ENCODE data around the gene DNAJB11.
A peak's percentile ranks its signal among the peaks of the same experiment; 100 is the strongest.
"Not testable (repeated sequence)": the region's sequence is repeated elsewhere in the genome, so short reads cannot be mapped to it uniquely, and the experiment has no call there.

The DNAJB11 gene

DNA sequence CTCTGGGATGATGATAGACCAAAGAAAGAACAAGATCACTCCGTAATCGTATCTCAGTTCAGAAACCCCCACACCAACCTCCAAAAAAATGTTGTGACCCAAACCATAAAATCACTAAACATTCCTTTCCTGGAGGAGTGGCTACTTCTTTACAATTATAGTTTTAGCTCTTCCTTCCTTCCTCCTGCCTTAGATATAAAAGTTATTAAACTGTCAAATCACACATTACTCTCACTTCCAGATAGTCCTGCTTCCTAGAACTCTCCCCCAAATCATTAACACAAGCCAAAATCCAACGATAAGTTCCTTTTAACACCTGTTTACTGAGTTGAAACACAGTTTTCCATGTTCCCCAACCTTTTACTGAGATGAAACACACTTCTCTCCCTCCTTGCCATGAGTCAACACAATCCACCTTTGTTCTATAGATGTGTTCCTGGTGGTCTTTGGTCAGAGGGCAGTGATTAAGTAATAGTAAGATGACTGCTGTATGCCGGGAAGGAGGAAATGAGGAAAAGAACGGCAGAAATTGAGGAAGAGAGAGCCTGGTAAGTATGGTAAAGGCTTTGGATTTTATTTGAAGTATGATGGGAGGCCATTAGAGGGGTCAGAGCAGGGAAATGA is 18.0 kb upstream of the DNAJB11 start:
- DNase-seq: no peak

DNA sequence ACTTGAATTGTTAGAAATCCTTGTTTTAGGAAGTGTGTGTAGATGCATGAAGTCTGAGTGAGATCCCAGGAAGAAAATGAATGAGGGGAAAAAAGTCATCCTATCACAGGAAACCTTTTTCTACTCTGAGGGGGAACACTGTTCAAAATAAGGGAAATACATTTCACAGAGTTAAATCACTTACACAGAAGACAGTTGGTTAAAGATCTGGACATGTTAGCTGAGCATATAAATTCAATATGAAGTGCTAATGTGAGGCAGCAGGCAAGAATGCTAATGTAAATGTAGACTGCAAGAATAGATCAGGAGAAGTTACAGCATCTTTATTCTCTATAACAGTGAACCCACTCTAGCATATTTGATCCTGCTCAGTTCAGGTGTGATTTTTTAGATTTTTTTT is 5.9 kb upstream of the DNAJB11 start:
- DNase-seq: no peak

DNA sequence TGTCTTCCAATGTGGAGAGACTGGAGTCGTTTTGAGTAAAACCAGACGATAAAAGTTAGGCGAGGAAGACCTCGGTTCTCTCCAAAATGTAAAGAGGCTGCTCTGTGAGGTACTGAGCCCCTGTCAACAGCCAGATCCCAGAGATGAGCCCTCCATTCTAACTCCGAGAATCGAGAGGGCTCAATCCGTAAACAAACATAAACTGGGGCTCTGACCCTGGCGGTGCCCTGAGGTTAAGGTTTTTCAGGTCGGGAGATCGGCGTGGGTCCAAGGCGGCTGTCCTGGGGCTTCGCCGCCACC is 3.8 kb upstream of the DNAJB11 start:
- no peak for DNase-seq

DNA sequence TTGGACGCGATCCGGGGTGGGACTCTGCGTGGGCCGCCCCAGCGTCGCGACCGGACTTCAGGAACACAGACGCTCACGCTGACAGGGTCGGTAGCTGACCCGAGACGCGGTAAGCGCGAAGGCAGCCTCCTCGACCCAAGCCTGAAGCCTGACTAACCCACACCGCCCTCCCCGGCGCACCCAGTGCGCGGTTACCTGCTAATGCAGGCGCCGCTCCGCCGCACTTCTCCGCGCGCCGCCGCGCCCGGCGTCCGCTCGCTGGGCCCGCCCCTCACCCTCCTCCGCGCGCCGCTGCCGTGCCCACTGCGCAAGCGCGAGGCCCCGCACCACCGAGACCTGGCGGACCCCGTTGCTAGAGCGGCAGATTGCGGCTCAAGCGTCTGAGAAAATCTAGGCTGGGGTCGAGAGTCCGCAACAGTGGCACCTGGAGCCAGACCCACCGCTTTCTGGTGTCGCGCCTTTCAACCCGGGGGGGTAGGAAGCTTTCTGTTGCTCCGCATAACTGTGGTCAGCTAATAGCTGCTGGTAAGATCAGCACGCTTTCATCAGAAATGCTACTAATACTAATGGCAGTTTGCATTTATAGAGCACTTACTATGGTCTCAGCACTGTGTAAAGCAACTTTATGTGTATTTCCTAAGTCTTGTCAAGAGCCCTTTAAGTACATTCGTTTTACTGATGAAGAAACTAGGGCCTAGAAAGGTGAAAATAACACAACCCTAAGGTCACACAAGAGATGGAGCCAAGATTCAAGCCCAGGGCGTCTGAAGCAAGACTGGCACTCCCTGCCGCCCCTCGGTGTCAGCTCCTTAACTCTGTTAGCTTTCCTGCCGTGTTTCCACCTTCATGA is 3.2 kb upstream of the DNAJB11 start, which contains the start of gene TBCCD1:
TBCCD1 (minus strand) TSS at position 268 of the 850 bp plus-strand sequence. CDS start 3,010 bp downstream, outside the sequence.
- peak; percentile 41 for DNase-seq

DNA sequence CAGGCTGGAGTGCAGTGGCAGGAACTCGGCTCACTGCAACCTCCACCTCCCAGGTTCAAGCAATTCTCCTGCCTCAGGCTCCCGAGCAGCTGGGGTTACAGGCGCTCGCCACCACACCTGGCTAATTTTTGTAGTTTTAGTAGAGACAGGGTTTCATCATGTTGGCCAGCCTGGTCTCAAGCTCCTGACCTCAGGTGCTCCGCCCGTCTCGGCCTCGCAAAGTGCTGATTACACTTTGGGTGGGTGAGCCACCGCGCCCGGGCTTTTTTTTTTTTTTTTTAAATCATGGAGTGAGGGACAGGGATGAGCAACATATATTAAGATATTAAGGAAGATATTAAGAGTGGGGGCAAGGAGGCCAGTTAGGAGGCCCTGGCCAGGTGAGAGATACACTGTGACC is 1.2 kb upstream of the DNAJB11 start:
- DNase-seq: not testable (repeated sequence)

DNA sequence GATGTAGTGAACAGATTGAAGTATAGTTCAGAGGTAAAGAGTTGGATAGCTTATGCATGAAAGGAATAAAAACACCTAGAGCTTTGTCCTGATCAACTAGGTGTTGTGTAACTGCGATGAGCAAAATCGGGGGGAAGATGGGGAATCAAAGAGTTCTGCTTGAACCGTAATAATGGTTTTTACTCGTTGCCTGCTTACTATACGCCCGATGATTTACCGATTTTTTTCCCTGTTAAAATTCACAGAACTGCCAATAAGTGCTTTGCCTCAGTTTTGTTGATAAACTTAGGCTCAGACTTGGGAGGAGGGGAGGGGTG is 783 bp upstream of the DNAJB11 start:
- DNase-seq: no peak

DNA sequence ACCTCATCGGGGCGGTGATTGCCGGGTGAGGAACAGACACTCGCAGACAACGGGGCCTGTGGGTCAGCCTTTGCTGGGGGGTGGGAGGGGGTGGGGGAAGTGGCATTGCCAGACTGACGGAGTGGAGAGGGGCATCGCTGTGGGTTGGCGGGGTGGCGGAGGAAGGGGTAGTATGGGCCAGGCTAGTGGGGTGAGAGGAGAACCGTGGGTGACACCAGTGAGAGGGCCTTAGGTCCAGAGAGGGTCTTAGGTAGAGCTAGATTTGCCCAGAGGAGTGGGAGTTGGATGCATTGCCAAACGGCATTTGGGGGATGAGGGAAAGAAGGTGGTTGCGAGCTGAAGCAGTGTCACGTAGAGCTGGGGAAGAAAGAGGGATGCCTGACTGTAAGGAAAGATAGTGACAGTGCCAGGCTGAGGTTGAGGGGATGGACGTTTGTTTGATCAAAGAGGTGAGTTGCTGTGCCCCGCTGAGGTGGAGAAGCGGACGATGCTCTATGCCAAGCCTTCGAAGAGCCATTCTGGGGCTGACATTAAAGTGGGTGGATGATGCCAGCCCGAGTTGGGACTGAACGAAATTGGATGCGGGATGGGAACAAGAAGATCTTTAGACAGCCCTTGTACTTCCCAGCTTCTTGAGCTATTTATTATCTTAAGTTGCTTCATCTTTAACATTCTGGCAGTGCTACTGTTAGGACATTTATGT is 572 bp downstream of the DNAJB11 start:
- no peak for DNase-seq

DNA sequence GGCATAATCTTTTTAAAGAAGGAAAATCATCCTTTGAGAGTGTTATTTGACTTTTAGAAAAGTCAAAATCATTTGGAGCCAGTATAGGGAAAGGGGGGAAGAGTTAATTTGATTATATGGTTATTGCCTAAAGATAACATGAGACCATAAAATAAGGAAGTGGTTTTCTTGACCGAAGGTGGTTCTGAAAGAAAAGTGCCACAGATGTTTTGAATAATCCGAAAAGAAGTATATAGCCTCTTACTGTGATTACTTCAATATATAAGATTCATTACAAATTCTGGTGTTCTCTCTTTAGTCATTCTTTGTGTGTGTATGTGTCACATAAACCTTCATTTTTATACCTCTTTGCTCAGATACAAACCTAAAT is 1.1 kb downstream of the DNAJB11 start:
- DNase-seq: no peak

DNA sequence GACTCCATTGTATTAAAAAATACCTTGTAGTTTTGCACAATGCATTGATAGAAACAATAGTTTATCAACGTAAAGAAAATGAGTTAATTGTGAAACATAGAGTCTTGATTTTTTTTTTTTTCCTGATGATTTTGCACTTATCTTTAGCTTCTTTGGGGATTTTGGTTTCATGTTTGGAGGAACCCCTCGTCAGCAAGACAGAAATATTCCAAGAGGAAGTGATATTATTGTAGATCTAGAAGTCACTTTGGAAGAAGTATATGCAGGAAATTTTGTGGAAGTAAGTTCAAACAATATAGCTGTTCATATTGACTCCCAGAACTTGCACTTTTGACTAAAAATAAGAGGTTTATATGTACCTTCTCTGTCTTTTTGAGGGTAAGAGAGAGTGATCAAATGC is 7.0 kb downstream of the DNAJB11 start:
- no peak for DNase-seq

DNA sequence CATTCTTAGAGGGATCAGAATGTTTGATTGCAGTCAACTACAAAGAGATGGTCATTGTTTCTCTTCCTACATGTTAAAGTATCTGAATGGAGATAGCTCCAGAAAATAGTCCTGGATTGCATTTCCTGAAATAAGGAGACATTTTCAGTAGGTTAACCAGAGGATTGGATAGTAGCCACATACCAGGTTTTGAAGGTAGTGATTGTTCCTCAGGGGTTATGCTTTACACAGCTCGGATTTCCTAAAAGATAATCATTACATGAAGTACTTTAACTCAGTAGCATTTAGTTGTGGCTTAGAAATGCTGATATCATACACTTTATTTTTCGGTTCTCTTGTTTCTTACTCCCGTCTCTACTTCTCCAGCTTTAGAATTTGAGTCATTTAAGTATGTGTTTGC is 10.3 kb downstream of the DNAJB11 start:
- DNase-seq: no peak

DNA sequence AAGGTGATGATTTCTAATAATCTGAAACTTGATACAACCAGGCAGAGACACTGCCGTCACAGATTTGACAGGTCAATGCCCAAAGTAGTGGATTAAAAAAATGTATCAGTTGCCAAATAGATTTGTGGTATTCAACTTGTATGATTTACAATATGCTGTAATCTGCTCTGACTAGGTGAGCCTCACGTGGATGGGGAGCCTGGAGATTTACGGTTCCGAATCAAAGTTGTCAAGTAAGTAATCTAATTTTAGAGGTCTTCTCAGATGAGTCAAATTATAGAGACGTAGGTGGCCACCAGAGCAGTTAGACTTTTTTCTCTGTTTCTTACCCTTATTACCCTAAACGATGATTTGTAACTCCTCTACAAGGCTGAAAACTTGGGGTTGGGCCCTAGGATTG is 12.0 kb downstream of the DNAJB11 start:
- no peak for DNase-seq

DNA sequence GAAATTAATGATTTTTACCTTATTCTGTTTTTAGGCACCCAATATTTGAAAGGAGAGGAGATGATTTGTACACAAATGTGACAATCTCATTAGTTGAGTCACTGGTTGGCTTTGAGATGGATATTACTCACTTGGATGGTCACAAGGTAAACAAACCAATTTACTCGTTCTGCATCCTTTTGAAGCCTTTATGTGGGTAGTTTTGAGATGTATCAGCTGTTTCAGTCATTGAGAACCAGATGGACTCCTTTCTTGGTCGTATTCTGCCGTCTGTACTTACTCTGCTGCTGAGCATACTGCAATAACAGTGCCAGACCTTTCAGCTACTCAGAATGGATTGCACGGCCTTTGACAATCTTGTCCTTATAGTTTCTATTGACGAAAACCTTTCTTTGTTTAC is 13.3 kb downstream of the DNAJB11 start:
- DNase-seq: no peak

DNA sequence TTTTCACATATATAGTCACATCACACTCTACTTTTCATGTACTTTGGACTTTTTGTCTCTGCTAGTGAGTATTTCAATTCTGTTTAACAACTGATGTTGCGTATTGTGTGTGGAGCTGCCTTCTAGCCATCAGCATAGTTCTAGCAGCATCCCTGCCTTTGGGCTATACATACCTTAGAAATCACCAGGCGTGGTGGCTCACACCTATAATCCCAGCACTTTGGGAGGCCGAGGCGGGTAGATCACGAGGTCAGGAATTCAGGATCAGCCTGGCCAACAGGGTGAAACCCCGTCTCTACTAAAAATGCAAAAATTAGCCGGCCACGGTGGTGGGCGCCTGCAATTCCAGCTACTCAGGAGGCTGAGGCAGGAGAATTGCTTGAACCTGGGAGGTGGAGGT is 15.7 kb downstream of the DNAJB11 start:
- not testable (repeated sequence) for DNase-seq

DNA sequence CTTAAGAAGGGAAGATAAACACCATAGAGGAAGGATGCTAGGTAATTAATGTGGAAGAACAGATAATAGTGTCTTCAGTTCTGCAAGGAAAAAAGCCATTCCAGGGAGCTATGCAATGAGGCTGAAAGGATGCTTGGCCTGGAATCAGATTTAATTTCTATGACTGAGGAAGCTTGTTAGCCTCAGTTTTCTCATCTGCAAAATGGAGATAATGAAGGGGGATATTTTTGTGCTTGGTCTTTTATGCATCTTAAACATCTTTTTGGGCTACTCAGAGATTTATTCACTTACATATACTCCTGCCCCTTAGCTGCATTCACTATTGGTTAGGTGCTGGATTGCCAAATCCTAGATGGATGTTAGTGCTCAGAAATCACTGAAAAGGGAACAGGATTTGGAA is 16.7 kb downstream of the DNAJB11 start:
- no peak for DNase-seq

DNA sequence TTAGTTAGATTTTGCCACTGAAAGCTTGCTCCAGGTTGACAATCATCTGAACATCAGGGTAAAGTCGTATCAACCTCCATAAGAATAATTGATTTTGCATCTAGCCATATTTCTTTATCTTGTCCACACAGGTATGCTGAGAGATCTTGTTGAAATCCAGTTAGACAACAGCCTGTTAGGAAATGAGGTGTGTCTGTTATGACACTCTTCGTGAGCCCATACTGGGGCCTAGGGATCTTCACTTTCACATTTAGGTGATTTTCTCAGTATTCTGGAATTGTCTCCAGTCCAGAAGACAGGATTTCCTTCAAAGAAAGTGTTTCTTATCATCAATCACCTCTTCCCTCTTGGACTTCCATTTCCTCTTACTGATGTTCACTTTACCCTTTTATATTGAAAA is 18.1 kb downstream of the DNAJB11 start:
- no peak for DNase-seq

DNA sequence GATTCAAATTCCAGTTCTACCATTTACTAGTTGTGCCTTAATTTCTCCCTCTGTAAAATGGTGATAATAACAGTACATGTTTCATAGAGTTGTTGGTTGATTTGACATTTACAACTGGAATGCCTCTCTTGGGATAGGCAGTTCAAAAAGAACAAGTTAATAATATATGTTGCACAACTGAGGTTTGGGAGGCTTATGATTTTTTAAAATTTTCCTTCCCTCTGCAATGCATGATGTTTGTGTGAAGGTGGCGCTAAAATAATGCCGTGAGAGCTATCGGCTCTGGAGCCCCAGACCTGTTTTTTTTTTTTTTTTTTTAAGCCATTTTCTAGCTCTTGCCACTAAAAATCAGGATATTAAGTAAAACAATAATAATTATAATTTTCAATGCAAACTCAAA is 18.6 kb downstream of the DNAJB11 start:
- DNase-seq: no peak

DNA sequence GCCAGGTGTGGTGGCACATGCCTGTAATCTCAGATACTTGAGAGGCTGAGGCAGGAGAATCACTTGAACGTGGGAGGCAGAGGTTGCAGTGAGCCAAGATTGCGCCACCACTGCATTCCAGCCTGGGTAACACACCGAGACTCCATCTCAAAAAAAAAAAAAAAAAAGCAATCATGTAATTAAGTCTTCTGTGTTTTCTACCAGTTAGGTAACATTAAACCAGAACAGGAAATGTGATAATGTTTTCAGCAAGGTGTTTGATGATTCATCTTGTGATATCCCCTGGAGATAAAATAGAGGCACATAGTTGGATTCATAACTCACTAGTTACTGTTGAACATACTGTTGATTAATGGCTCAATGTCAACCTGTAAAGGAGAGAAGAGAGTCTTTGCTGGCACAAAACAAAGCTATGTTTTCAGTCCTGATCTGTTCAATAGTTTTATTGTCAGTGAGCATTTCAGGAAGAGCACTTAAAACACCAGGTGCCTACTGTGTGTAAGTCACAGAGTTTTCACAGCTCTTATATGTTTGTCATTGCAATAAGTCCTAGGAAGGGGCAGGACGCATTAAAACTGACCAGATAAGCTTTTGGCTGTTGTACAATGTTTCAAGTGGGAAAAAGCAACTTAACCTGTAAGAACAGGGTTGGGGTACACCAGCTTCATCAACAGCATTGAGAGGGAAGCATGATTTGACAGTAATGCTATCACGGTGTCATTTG is 19.5 kb downstream of the DNAJB11 start:
- no peak for DNase-seq

DNA sequence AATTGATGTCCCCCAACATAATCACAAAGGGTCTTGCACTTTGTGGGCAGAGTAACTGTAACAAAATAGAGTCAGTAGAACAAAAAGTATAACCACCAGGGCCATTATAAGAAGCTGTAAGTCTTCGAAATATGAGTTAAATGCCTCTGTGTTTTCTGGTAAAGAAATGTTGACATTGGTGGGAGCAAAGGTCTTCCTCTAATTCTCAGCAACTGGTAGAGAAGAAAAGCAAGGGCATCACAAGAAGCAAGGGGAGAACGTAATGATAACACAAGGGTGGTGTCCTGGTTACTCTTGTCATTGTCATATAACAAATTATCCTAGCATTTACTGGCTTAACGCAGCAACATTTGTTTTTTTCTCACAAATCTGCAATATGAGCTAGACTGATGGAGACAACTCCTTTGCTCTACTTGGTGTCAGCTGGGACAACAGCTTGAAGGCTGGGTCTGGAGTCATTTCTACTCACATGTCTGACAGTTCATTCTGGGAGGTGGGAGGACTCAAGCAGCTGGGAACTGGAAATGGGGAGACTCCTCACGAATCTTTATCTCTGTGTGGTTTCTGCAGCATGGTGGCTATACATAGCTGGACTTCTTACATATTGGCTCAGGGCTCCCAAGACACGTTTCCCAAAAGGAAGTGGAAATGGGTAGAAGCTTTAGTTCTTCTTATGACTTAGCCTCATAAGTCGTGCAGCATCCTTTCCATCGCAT is 20.2 kb downstream of the DNAJB11 start:
- no peak for DNase-seq

DNA sequence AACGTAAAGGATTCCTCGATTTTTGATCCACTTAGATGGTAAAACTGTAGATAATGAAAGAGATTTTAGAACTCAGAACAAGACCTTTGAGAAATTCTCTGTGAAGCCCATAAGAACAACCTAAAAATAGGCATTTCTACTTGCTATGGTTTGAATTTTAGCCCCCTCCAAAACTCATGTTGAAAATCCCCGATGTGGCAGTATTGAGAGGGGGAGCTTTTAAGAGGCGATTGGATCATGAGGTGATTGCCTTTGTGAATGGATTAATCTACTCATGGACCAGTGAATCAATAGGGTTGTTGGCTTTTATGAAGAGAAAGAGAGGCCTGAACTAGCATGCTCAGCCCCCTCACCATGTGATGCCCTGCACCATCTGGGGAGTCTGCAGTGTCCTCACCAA is 22.2 kb downstream of the DNAJB11 start:
- DNase-seq: no peak

DNA sequence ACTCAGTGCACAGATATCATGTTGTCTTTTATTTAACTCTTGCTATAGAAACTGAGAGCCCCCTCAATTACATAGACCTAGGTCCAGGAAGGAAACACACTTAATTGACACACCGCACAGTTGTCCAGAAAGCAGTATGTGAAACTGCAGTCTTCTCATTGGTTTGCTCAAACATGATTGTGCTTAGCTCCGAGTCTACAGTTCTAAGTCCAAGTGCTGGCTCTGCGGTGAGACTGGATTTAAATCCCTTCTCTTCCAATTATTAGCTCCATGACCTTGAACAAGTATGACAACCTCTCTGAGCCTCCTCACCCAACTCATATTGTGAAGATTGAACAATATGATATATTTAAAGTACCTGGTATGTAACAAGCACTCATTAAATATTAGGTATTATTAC is 23.3 kb downstream of the DNAJB11 start:
- no peak for DNase-seq

DNA sequence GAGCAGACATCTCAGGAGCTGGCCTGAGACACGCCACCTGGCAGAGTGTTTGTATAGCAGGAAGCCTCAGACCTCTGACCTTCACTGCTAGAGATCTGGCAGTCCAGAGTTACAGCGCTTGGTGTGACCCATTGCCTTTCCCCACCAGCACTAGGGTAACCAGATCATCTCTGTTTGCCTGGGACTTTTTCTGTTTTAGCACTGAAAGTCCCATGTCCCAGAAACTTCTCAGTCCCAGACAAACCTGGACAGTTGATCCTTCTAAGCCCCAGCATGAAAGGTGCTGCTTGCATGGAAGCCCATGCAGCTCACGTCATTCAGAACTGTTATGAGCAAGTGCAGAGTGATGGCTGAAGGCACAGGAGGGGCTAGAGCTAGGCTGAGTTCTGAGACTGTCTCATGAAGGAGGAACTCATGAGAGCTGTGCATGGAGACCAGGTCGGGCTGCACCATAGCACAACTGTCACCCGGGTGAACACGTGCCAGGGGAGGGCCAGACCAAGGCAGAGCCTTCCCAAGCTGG is 24.1 kb downstream of the DNAJB11 start:
- DNase-seq: no peak

DNA sequence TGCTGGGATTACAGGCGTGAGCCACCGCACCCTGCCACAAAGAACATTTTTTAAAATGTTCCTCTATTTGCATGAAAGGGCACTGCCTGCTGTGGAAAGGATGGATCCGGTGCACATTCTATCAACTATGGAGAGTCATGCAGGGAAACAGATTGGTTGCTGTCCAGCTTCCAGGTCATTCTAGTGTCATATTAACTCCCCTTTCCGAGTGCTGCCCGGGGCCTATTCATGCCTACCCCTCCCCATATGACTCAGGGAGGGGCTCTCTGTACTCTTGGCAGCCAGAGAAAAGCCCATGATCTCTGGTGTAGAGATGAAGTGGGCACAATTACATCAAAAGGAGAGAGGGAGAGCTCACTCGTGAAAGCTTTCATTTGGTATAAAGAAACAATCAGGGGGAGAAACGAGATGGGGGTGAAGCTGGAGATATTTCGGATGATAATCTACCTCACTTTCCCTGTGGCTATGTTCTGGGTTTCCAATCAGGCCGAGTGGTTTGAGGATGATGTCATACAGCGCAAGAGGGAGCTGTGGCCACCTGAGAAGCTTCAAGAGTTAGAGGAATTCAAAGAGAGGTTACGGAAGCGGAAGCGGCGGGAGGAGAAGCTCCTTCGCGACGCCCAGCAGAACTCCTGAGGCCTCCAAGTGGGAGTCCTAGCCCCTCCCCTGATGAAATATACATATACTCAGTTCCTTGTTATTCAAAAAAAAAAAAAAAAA is 26.2 kb downstream of the DNAJB11 start:
- no peak for DNase-seq
